Dermis lymphatic vessel endothelial cell (primary cell): ENCODE data around the gene TMEM207. TPM values are rescaled to one million over a fixed set of nuclear protein-coding genes. Genes with fewer than 3 reads are reported as not detected.

ENCODE experiments used
- total RNA-seq: library from RNA; depleted of rRNA; stranded (reverse); fragments of >200 nt; gene quantifications from 2 replicates; pipeline ENCODE4 v1.2.1, GENCODE V29; 2014

Gene TMEM207
- total RNA-seq = not detected in 2 replicates

DNA sequence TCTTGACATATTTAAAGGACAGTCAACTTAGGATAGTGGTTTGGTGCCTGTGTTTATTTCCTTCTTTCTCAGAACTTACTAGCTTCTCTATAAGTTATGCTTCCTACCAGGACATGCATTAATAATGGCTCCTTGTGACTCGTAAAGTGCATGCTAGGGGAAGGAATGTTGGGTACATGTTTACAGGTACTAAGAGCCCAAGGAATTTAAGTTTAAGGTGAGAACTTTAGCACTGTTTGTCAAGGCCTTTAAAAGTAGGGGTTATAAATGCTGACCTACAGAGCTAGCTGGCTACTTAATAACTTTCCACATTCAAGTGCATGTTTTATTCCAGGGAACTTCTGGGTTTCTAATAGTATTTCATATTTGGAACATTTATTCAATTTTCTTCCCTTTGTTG, at the start of gene TMEM207:
TSS of gene TMEM207 (minus strand) at position 101 of the 400 bp plus-strand sequence. CDS start at position 9, 92 bp downstream.

DNA sequence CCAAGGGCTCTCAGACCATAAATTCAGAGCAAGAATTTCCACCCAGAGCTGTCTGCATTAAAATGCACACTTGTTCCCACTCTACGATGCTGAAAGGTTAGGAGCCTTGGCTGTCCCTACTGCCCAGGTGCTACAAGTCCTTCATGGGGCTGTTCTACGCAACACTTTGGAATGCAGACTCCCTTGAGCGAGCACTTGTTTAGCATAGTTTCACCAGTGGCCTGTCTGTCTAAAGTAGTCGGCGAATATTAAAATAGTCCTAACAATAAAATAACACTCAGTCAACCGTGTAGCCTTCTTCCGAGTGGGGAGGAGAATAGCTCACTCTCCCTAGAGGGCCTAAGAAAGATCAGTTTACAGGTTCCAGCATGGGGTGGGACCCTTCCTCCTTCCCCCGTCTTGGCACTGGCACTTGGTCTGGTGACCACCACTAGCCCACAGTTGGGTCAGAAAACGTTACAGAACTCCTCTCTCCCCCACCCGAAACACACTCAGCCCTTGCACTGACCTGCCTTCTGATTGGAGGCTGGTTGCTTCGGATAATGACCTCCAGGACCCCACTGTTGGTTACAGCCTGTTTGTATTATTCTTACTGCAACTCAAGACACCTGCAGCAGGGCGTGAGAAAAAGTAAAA, 62.0 kb downstream of the TMEM207 start, which contains the start of gene CLDN16:
TSS of gene CLDN16 (plus strand) at position 586 of the 636 bp plus-strand sequence. CDS start 167 bp downstream, outside the sequence.

Other genes starting within 250 kb of the TMEM207 start
- gene CLDN1, start 127.5 kb downstream of the TMEM207 start, total RNA-seq = under 0.01 and 0.22 TPM in 2 replicates
- under 0.01 TPM in 1 of 2 replicates, not detected in the other for gene CLDN16, start 61.7 kb downstream of the TMEM207 start, total RNA-seq
- 2.8 and 3.0 TPM in 2 replicates for gene IL1RAP, start 64.2 kb upstream of the TMEM207 start, total RNA-seq